Muscle of back (tissue), 11 donors: ENCODE results near the gene HADHB. TPM values are rescaled to one million over a fixed set of nuclear protein-coding genes. Genes with fewer than 3 reads are reported as not detected.
"Not testable (repeated sequence)": the region's sequence is repeated elsewhere in the genome, so short reads cannot be mapped to it uniquely, and the experiment has no call there.

ENCODE experiments used
- DNase-seq, 3 donors: peaks; one replicate each; pipeline versions ENCODE4 v3.0.0 to v3.0.0-alpha.2; 2013
- polyA plus RNA-seq, 10 donors: library from polyadenylated mRNA; unstranded; fragments of 120-200 nt; gene quantifications; one replicate each; pipeline ENCODE4 v1.2.1, GENCODE V29; 2013; ENCODE audit not compliant: insufficient read length in 10 of 10

Gene HADHB
- polyA plus RNA-seq, 10 donors: 90.7 to 118 (median 107) TPM

DNA sequence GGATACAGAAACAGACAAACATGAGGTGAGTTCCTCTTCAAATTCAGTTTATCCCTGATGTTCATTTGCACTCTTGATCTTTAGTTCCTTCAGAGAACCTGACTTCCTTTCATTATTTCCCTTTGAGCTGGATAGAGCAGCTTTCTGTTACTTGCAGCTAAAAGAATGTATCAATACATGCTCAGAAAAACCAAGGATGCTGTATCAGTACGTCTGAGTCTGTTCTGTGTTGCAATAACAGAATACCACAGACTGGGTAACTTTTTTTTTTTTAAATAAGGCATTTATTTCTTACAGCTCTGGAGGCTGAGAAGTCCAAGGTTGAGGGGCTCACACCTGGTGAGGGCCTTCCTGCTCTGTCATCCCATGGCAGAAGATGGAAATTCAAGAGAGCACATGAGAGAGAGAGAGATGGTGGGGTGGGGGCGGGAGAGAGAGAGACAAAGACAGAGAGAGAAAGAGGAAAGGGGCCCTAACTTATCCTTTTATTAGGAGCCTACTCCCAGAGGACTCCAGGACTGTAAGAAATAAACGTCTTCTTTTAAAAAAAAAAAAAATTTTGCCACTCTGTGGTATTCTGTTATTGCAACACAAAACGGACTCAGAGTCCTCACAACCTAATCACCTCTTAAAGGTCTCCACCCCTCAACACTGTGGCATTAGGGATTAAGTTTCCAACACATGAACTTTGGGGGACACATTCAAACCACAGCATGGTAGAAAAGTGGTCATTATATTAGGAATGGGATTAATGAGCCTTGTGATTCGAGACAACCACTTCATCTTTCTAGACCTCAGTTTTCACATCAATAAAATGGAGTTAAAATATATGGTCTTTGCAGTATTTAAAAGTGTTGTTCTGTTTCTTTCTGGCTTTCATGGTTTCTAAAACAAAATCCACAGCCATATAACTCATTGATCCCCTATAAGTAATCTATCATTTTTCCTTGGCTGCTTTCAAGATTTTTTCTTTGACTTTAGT lies 82.8 kb downstream of the HADHB start:
- DNase-seq: no peak

DNA sequence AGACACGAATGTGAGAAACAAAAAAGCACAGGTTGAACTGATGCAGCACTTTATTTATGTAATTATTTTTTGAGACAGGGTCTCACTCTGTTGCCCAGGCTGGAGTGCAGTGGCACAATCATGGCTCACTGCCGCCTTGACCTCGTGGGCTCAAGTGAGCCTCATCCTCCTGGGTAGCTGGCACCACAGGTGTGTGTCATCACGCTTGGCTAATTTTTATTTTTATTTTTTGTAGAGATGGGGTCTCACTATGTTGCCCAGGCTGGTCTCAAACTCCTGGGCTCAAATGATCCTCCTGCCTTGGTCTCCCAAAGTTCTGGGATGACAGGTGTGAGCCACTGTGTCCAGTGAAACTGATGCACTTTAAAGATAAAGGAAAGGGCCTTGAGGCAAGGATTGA lies 84.3 kb downstream of the HADHB start:
- not testable (repeated sequence) for DNase-seq

DNA sequence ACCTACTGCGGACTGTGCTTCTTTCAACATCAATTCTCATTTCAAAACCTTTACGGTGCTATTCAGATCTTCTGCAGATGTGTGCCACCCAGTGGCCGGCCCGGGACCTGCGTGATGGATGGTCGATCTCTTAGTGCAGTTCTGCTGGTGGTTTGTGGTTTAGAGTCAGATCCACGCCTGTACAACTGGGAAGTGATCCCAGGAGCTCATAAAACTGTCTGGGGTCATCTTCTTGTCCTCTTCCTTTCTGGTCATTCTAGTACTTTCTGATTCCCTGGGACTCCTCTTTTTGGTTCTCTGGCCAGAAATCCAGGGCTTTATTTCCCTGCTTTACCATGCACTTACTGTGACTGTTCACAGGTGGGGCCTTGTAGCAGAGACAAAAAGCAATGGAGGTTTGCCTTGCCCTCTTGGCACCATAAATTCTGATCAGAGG lies 85.4 kb downstream of the HADHB start:
- peak; percentile 66 to 86 (median 76) for DNase-seq

DNA sequence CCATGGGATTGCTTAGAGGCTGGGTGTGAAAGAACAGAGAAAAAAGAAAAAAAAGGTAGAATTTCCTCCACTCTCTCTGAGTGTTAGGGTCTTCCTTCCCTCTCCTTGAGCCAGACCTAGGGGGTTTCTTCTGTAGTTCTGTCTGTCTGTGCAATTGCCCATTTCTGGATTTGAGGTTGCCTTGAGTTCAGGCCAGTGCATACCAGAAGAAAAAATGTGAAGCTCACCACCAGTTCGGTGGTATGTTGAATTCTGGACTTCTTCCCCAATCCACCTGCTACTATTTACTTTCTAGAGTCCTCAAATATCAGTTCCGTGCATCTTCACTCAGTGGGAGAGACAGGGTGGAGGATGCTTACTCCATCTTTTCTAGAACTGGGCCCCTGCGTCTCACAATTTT lies 85.9 kb downstream of the HADHB start:
- no peak for DNase-seq

DNA sequence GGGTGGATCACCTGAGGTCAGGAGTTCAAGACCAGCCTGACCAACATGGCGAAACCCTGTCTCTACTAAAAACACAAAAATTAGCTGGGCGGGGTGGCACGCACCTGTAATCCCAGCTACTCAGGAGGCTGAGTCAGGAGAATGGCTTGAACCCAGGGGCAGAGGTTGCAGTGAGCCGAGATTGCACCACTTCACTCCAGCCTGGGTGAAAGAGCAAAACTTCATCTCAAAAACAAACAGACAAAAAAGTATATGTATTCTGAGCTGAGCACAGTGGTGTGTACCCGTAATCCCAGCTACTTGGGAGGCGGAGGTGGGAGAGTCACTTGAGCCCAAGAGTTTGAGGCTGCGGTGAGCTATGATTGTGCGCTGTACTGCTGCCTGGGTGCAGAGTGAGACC lies 86.6 kb downstream of the HADHB start:
- not testable (repeated sequence) for DNase-seq

DNA sequence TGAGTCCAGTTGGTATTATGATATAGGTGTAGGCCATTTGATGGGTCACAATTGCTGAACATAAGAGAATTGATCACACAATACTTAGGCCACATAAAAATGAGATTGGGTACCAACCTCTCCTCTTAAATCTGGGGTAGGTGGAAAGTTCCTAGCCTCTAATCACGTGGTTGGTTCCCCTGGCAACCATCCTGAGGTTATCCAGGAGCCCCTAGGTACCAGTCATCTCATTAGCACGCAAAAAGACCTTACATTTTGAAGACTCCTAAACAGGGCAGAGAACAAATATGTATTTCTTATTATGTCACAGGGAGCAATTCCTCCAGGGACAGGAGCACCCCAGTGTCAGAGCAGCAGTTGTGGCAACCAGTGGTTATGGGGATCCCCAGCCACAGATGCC lies 88.6 kb downstream of the HADHB start:
- DNase-seq: no peak

DNA sequence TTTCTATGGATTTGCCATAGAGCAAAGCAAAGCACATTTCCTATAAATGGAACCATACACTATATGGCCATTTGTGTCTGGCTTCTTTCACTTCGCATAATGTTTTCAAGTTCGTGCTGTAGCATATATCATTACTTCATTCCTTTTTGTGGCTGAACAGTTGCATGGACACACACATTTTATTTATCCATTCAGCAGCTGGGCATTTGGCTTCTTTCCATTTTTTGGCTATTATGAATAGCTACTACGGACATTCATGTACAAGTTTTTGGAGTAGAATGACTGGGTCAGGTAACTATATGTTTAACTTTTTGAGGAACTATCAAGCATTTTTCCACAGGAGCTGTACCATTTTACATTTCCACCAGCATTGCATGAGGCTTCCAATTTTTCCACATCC lies 90.5 kb downstream of the HADHB start:
- peak in 2 of 3 donors; percentile 19 to 24 for DNase-seq

DNA sequence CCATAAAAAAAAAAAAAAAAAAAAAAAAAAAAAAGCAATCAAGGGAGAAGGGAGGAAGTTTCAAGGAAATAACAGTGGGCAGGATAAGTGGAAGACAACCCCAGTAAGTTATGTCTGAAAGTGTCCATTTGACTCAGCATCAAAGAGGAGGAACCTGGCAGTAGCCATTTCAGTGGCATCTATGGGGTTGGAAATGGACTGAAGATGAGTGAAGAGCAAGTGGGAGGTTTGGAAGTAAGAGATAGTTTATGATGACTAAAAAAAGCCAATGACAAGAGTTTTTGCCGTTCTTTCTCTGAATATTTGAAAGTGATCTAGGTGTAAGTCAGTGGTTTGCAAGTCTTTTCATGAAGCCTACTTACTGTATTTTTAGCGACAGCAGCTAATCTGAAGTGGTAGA lies 92.0 kb downstream of the HADHB start:
- no peak for DNase-seq

DNA sequence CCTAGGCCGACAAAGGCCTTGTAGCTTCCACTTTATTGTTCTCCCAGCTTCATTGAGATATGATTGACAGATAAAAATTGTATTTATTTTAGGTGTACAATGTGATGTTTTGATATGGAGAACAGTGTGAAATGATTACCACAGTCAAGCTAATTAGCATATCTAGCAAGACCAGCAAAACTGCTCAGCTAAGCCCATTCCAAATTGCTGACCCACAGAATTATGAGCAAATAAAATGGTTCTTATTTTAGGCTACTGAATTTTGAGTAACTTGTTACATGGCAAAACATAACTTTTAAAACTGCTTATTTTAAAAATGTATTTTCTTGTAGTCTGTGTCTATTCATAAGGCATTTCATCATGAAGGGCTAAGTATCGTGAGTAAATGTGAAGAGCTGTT lies 92.6 kb downstream of the HADHB start:
- DNase-seq: no peak

Other genes starting within 250 kb of the HADHB start
- gene RAB10, start 210.9 kb upstream of the HADHB start, polyA plus RNA-seq: 100 to 1,000 TPM in 7 of 10 donors, 10 to 100 TPM in 3; 84.2 to 117 (median 104) TPM
- gene GAREM2, start 71.9 kb upstream of the HADHB start, polyA plus RNA-seq: 10 to 100 TPM in 1 of 10 donors, 1 to 10 TPM in 9; 3.6 to 10.1 (median 5.0) TPM
- 100 to 1,000 TPM; 176 to 240 (median 200) TPM for gene HADHA, start 307 bp upstream of the HADHB start, polyA plus RNA-seq
- gene SELENOI, start 101.2 kb downstream of the HADHB start, polyA plus RNA-seq: 10 to 100 TPM in 6 of 10 donors, 1 to 10 TPM in 4; 7.1 to 13.9 (median 11.5) TPM
- under 1 TPM; 0.18 to 0.62 (median 0.27) TPM for gene ADGRF3, start 101.8 kb downstream of the HADHB start, polyA plus RNA-seq
- gene DRC1, start 157.0 kb downstream of the HADHB start, polyA plus RNA-seq: under 1 TPM in 7 of 10 donors, not detected in 3; 0.10 to 0.28 (median 0.19) TPM
- 10 to 100 TPM; 10.4 to 32.8 (median 19.3) TPM for gene OTOF, start 233.2 kb downstream of the HADHB start, polyA plus RNA-seq